WTC11 (cell line): ENCODE data around the gene NPAS3. TPM values are rescaled to one million over a fixed set of nuclear protein-coding genes. Genes with fewer than 3 reads are reported as not detected.

ENCODE experiments used
- ATAC-seq: fragments of 200-7000 bp; cut with Tn5 transposase; 2 replicates; pipeline ENCODE4 v1.10.0; 2021; ENCODE audit warnings: mild to moderate bottlenecking, moderate library complexity
- CTCF ChIA-PET: fragments of 300-600 bp; sonication (Branson Sonifier 250); formaldehyde crosslinking; loops from one replicate; lab custom pipeline; 2021; ENCODE audit warnings: antibody characterized with exemption; lab: Charles Lee
- POLR2A ChIA-PET: fragments of 350-600 bp; sonication (Branson Sonifier 250); formaldehyde crosslinking; loops from one replicate; lab custom pipeline; 2021; ENCODE audit warnings: antibody characterized with exemption; lab: Charles Lee
- DNase-seq: peaks from one replicate; pipeline ENCODE4 v3.0.0; 2021; ENCODE audit warnings: low spot score
- H3K27ac Mint-ChIP-seq: 2 replicates; pipeline ENCODE4 v1.8.0; 2021; ENCODE audit warnings: mixed read lengths
- H3K27me3 Mint-ChIP-seq: 2 replicates; pipeline ENCODE4 v1.8.0; 2021; ENCODE audit warnings: low read depth, mild to moderate bottlenecking, moderate library complexity, mixed read lengths
- H3K36me3 Mint-ChIP-seq: 2 replicates; pipeline ENCODE4 v1.8.0; 2021; ENCODE audit warnings: mixed read lengths
- H3K4me1 Mint-ChIP-seq: 2 replicates; pipeline ENCODE4 v1.8.0; 2022; ENCODE audit warnings: mixed read lengths
- H3K4me3 Mint-ChIP-seq: 2 replicates; pipeline ENCODE4 v1.8.0; 2021; ENCODE audit warnings: mild to moderate bottlenecking, moderate library complexity, mixed read lengths
- H3K9me3 Mint-ChIP-seq: 2 replicates; pipeline ENCODE4 v1.8.0; 2021; ENCODE audit warnings: mixed read lengths
- CTCF ChIP-seq: fragments of 200-600 bp; IDR thresholded peaks from 2 replicates; pipeline ENCODE4 v1.8.0; 2022; ENCODE audit warnings: antibody characterized with exemption
- EMX1 ChIP-seq: fragments of 250-450 bp; sonication (Bioruptor Pico); IDR thresholded peaks from 2 replicates; pipeline ENCODE4 v1.8.0; 2021; ENCODE audit warnings: mild to moderate bottlenecking
- ETV6 ChIP-seq: sonication (generic); formaldehyde crosslinking; IDR thresholded peaks from 2 replicates; pipeline ENCODE4 v1.8.1; 2022; ENCODE audit warnings: mild to moderate bottlenecking, missing genetic modification reagents
- FOXK1 ChIP-seq: sonication (generic); formaldehyde crosslinking; IDR thresholded peaks from 2 replicates; pipeline ENCODE4 v1.8.0; 2022; ENCODE audit warnings: mild to moderate bottlenecking, moderate library complexity, missing genetic modification reagents
- GABPB1 ChIP-seq: sonication (generic); formaldehyde crosslinking; IDR thresholded peaks from 2 replicates; pipeline ENCODE4 v1.8.1; 2023; ENCODE audit warnings: mild to moderate bottlenecking, missing genetic modification reagents
- IRF2 ChIP-seq: sonication (generic); formaldehyde crosslinking; IDR thresholded peaks from 2 replicates; pipeline ENCODE4 v1.8.0; 2022; ENCODE audit warnings: low read depth, missing genetic modification reagents, borderline replicate concordance
- MYBL2 ChIP-seq: sonication (generic); formaldehyde crosslinking; IDR thresholded peaks from 2 replicates; pipeline ENCODE4 v1.8.1; 2023; ENCODE audit warnings: mild to moderate bottlenecking, moderate library complexity, missing genetic modification reagents
- PRDM15 ChIP-seq: sonication (generic); formaldehyde crosslinking; IDR thresholded peaks from 2 replicates; pipeline ENCODE4 v1.8.0; 2022; ENCODE audit warnings: missing genetic modification reagents
- RELA ChIP-seq: sonication (generic); formaldehyde crosslinking; IDR thresholded peaks from 2 replicates; pipeline ENCODE4 v1.8.1; 2022; ENCODE audit warnings: missing genetic modification reagents, mild to moderate bottlenecking, borderline replicate concordance
- SMAD3 ChIP-seq: sonication (generic); formaldehyde crosslinking; IDR thresholded peaks from 2 replicates; pipeline ENCODE4 v1.8.0; 2022; ENCODE audit warnings: missing genetic modification reagents, mild to moderate bottlenecking, borderline replicate concordance
- STAT6 ChIP-seq: sonication (generic); formaldehyde crosslinking; conservative IDR thresholded peaks from 2 replicates; pipeline ENCODE4 v1.8.1; 2023; ENCODE audit warnings: mild to moderate bottlenecking, low read depth, missing genetic modification reagents, moderate library complexity
- TEAD4 ChIP-seq: sonication (generic); formaldehyde crosslinking; IDR thresholded peaks from 2 replicates; pipeline ENCODE4 v1.8.0; 2022; ENCODE audit warnings: mild to moderate bottlenecking, missing genetic modification reagents
- ZNF232 ChIP-seq: sonication (generic); formaldehyde crosslinking; IDR thresholded peaks from 2 replicates; pipeline ENCODE4 v1.8.0; 2022; ENCODE audit warnings: mild to moderate bottlenecking, missing genetic modification reagents
- ZNF263 ChIP-seq: sonication (generic); formaldehyde crosslinking; IDR thresholded peaks from 2 replicates; pipeline ENCODE4 v1.8.1; 2022; ENCODE audit warnings: low read depth, mild to moderate bottlenecking, moderate library complexity, missing genetic modification reagents
- ZNF281 ChIP-seq: sonication (generic); formaldehyde crosslinking; IDR thresholded peaks from 2 replicates; pipeline ENCODE4 v1.8.0; 2023; ENCODE audit warnings: mild to moderate bottlenecking, missing genetic modification reagents
- ZNF396 ChIP-seq: fragments of 250-450 bp; sonication (Bioruptor Pico); IDR thresholded peaks from 2 replicates; pipeline ENCODE4 v1.8.0; 2021; ENCODE audit warnings: mild to moderate bottlenecking, moderate library complexity, borderline replicate concordance
- ZNF416 ChIP-seq: fragments of 250-450 bp; sonication (Bioruptor Pico); IDR thresholded peaks from 2 replicates; pipeline ENCODE4 v1.9.0; 2021; ENCODE audit warnings: mild to moderate bottlenecking, inconsistent platforms
- ZNF425 ChIP-seq: fragments of 250-450 bp; sonication (Bioruptor Pico); conservative IDR thresholded peaks from 2 replicates; pipeline ENCODE4 v1.9.0; 2021; ENCODE audit warnings: mild to moderate bottlenecking
- total RNA-seq: library from RNA; stranded (reverse); gene quantifications from 3 replicates; pipeline ENCODE4 v1.2.3, GENCODE V29; 2021

The NPAS3 gene
- total RNA-seq, 1 experiment from 2014 or later = 3.2 TPM

- TF ChIP-seq ZNF281 (no peak), EMX1 (CRISPR knock-in tag) (no peak), RELA (CRISPR knock-in tag) (no peak), SMAD3 (no peak), ZNF263 (CRISPR knock-in tag) (no peak), ZNF396 (CRISPR knock-in tag) (no peak), ZNF416 (no peak), ZNF232 (CRISPR knock-in tag) (no peak)
- H3K27ac Mint-ChIP-seq = no peak overlapping the region
- no peak for DNase-seq
- ChIA-PET POLR2A (no interaction called here), CTCF (no interaction called here)
- H3K4me1 Mint-ChIP-seq = peaks cover 13% of the 10 kb centered on the region
- no peak for ATAC-seq
- H3K4me3 Mint-ChIP-seq = no peak overlapping the region
- no peaks in the 10 kb centered on the region for H3K27me3 Mint-ChIP-seq
- no peaks in the 10 kb centered on the region for H3K36me3 Mint-ChIP-seq
- no peaks in the 10 kb centered on the region for H3K9me3 Mint-ChIP-seq
Observed at GRCh38 chr14:33390335-33390734, 451.7 kb downstream of the NPAS3 start.

GRCh38 chr14:33393231-33393894, 454.7 kb downstream of the NPAS3 start:
- peaks cover 8% of the 10 kb centered on the region for H3K4me1 Mint-ChIP-seq
- CTCF ChIA-PET = no interaction called here
- H3K27ac Mint-ChIP-seq = no peak overlapping the region
- no peak for TF ChIP-seq IRF2 (CRISPR knock-in tag)
- TF ChIP-seq MYBL2 (CRISPR knock-in tag) = no peak
- TF ChIP-seq FOXK1 (CRISPR knock-in tag) = no peak
- TF ChIP-seq PRDM15 = no peak
- TF ChIP-seq ZNF425 (CRISPR knock-in tag) = no peak
- TF ChIP-seq TEAD4 (CRISPR knock-in tag) = no peak
- no peak for TF ChIP-seq STAT6
- no peak for TF ChIP-seq ETV6 (CRISPR knock-in tag)
- TF ChIP-seq GABPB1 (CRISPR knock-in tag) = no peak
- no peak for TF ChIP-seq CTCF

More at GRCh38 chr14:33393231-33393894, 454.7 kb downstream of the NPAS3 start:
- DNase-seq = no peak
- H3K36me3 Mint-ChIP-seq = no peaks in the 10 kb centered on the region
- no peak overlapping the region for H3K4me3 Mint-ChIP-seq
- ATAC-seq = no peak
- no peaks in the 10 kb centered on the region for H3K27me3 Mint-ChIP-seq
- no peaks in the 10 kb centered on the region for H3K9me3 Mint-ChIP-seq
- POLR2A ChIA-PET = no interaction called here
